Thyroid gland (tissue), 4 donors: ENCODE data around the gene PGLYRP3.

Experiments used
- POLR2A ChIP-seq, 2 donors: fragments of 450-650 bp; IDR thresholded peaks; one replicate each; pipeline ENCODE4 v1.6.1; 2017; ENCODE audit warnings: antibody characterized with exemption in 2 of 2, mild to moderate bottlenecking in 2 of 2, moderate library complexity in 1 of 2
- TF ChIP-seq, protein P1 (sequence below), 6 experiments: fragments of 200-600 bp in 3 of 6; fragments of 450-650 bp in 3 of 6; sonication (generic) in 3 of 6; IDR thresholded peaks; one replicate each; pipeline ENCODE4 v1.5.1; 2016 to 2019; ENCODE audit warnings: antibody characterized with exemption in 6 of 6, mild to moderate bottlenecking in 2 of 6, inconsistent platforms in 1 of 6, moderate library complexity in 1 of 6

DNA sequence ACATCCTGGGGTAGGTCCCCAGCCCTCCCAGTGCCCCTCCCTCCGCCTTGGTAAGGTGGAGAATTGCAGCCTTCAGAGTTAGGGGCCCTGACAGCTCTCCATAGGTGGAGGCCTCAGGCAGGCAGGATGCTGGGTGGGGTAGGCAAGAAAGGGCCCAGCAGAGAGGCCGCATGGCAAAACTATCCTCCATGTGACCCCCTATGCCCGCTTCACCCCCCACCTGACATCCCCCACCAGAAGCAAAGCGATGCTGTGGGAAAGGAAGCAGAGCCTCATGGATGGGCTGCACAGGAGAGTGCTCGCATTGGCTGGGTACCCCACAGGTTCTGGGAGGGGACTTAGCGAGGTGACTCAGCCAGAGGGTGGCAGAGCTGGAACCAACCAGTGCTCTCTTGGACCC is 46.5 kb upstream of the PGLYRP3 start:
- TF ChIP-seq POLR2A (IDR thresholded peaks at IDR 0.05): no peak
- TF ChIP-seq, protein P1, sequence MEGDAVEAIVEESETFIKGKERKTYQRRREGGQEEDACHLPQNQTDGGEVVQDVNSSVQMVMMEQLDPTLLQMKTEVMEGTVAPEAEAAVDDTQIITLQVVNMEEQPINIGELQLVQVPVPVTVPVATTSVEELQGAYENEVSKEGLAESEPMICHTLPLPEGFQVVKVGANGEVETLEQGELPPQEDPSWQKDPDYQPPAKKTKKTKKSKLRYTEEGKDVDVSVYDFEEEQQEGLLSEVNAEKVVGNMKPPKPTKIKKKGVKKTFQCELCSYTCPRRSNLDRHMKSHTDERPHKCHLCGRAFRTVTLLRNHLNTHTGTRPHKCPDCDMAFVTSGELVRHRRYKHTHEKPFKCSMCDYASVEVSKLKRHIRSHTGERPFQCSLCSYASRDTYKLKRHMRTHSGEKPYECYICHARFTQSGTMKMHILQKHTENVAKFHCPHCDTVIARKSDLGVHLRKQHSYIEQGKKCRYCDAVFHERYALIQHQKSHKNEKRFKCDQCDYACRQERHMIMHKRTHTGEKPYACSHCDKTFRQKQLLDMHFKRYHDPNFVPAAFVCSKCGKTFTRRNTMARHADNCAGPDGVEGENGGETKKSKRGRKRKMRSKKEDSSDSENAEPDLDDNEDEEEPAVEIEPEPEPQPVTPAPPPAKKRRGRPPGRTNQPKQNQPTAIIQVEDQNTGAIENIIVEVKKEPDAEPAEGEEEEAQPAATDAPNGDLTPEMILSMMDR (IDR thresholded peaks at IDR 0.05): no peak
